Ishikawa (cell line): ENCODE results near the gene ARMC9.
A peak's percentile ranks its signal among the peaks of the same experiment; 100 is the strongest.

ENCODE experiments used
- CEBPB ChIP-seq: IDR thresholded peaks from 2 replicates; pipeline ENCODE4 v1.6.1; 2012
- CREB1 ChIP-seq: IDR thresholded peaks from 2 replicates; pipeline ENCODE4 v1.6.1; 2012; ENCODE audit warnings: low read depth
- EGR1 ChIP-seq: IDR thresholded peaks from 2 replicates; pipeline ENCODE4 v1.6.1; 2012
- EP300 ChIP-seq: IDR thresholded peaks from 2 replicates; pipeline ENCODE4 v1.6.1; 2012; ENCODE audit warnings: borderline replicate concordance
- FOXM1 ChIP-seq: IDR thresholded peaks from 2 replicates; pipeline ENCODE4 v1.6.1; 2012; ENCODE audit warnings: low read depth, borderline replicate concordance
- NFIC ChIP-seq: IDR thresholded peaks from 2 replicates; pipeline ENCODE4 v1.6.1; 2012
- RAD21 ChIP-seq: IDR thresholded peaks from 2 replicates; pipeline ENCODE4 v1.6.1; 2012; ENCODE audit warnings: low read depth
- TAF1 ChIP-seq: IDR thresholded peaks from 2 replicates; pipeline ENCODE4 v1.6.1; 2012; ENCODE audit warnings: low read depth, mild to moderate bottlenecking
- TCF12 ChIP-seq: IDR thresholded peaks from 2 replicates; pipeline ENCODE4 v1.6.1; 2012; ENCODE audit warnings: low read depth
- TEAD4 ChIP-seq: IDR thresholded peaks from 2 replicates; pipeline ENCODE4 v1.6.1; 2012
- YY1 ChIP-seq: IDR thresholded peaks from 2 replicates; pipeline ENCODE4 v1.6.1; 2012; ENCODE audit warnings: low read depth
- ZBTB7A ChIP-seq: IDR thresholded peaks from 2 replicates; pipeline ENCODE4 v1.6.1; 2012; ENCODE audit warnings: low read depth
- TF ChIP-seq, protein P1 (sequence below): IDR thresholded peaks from 2 replicates; pipeline ENCODE4 v1.6.1; 2012
- TF ChIP-seq, protein P2 (sequence below): IDR thresholded peaks from 2 replicates; pipeline ENCODE4 v1.6.1; 2012
- TF ChIP-seq, protein P3 (sequence below): IDR thresholded peaks from 2 replicates; pipeline ENCODE4 v1.6.1; 2012; ENCODE audit warnings: low read depth, mild to moderate bottlenecking

Gene ARMC9

DNA sequence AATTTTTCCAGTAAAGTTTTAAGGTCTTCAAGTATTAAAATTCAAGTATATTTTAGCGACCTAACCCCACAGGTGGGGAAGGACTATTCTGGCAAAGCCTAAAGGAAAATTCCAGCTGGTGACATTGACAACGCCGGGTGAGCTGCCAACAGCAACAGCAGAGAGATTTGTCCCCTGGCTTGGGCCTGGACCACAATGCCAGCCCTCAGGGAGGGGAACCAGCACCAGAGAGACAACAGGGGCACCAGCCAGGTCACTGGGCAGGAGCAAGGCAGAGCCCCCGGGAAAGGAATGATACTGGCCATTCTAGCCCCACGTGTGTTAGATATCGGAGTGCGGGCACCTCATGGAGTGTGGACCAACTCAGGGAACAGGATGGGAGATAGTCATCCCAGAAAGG is 95.7 kb downstream of the ARMC9 start:
- no peak for TF ChIP-seq TEAD4
- TF ChIP-seq, protein P1, sequence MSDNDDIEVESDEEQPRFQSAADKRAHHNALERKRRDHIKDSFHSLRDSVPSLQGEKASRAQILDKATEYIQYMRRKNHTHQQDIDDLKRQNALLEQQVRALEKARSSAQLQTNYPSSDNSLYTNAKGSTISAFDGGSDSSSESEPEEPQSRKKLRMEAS: no peak
- TF ChIP-seq EP300: no peak
- TF ChIP-seq, protein P2, sequence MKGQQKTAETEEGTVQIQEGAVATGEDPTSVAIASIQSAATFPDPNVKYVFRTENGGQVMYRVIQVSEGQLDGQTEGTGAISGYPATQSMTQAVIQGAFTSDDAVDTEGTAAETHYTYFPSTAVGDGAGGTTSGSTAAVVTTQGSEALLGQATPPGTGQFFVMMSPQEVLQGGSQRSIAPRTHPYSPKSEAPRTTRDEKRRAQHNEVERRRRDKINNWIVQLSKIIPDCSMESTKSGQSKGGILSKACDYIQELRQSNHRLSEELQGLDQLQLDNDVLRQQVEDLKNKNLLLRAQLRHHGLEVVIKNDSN: no peak
- no peak for TF ChIP-seq CEBPB
- no peak for TF ChIP-seq CREB1
- TF ChIP-seq ZBTB7A: no peak
- TF ChIP-seq RAD21: no peak
- no peak for TF ChIP-seq NFIC
- TF ChIP-seq, protein P3, sequence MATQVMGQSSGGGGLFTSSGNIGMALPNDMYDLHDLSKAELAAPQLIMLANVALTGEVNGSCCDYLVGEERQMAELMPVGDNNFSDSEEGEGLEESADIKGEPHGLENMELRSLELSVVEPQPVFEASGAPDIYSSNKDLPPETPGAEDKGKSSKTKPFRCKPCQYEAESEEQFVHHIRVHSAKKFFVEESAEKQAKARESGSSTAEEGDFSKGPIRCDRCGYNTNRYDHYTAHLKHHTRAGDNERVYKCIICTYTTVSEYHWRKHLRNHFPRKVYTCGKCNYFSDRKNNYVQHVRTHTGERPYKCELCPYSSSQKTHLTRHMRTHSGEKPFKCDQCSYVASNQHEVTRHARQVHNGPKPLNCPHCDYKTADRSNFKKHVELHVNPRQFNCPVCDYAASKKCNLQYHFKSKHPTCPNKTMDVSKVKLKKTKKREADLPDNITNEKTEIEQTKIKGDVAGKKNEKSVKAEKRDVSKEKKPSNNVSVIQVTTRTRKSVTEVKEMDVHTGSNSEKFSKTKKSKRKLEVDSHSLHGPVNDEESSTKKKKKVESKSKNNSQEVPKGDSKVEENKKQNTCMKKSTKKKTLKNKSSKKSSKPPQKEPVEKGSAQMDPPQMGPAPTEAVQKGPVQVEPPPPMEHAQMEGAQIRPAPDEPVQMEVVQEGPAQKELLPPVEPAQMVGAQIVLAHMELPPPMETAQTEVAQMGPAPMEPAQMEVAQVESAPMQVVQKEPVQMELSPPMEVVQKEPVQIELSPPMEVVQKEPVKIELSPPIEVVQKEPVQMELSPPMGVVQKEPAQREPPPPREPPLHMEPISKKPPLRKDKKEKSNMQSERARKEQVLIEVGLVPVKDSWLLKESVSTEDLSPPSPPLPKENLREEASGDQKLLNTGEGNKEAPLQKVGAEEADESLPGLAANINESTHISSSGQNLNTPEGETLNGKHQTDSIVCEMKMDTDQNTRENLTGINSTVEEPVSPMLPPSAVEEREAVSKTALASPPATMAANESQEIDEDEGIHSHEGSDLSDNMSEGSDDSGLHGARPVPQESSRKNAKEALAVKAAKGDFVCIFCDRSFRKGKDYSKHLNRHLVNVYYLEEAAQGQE: no peak
- no peak for TF ChIP-seq FOXM1
- no peak for TF ChIP-seq YY1

DNA sequence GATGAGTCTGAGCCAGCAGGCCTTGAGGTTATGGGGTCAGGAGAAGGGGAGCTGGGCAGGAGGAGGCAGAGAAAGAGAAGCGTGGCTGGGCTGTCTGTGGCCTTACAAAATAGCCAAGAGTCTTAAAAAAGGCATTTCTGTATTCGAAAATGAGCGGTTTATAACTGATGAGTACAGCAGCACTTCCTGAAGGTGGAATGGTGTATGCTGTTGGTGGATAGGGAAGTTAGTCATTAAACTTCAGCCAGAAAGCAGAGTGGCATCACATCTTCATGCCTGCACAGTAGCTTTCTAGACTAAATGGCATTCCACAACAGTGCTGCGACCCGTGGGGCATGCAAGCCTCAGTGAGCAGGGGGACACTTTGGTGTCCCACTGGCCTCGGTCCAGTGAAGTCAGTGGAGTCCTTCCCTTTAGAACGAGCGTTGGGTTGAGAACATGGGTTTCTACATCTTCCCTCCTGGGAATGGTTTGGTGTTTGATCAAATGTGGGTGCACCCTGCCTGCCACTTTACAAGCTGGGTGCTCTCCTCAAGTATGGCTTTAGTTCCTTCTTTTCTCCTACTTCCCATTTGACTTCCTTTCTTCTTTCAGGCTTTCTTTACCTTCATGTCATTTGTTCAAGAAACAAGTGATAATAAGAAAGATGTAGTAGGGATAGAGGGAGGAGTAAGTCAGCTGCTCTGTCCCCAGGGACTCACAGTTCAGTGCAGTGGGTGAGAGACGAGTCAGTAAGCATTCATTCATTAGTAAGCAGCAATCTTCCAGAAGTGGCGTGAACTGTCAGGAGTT is 96.3 kb downstream of the ARMC9 start:
- no peak for TF ChIP-seq TAF1
- TF ChIP-seq ZBTB7A: no peak
- TF ChIP-seq, protein P2: no peak
- TF ChIP-seq, protein P1: no peak
- no peak for TF ChIP-seq CREB1
- TF ChIP-seq FOXM1: no peak
- no peak for TF ChIP-seq RAD21
- no peak for TF ChIP-seq YY1
- no peak for TF ChIP-seq CEBPB
- no peak for TF ChIP-seq EGR1
- no peak for TF ChIP-seq TCF12

DNA sequence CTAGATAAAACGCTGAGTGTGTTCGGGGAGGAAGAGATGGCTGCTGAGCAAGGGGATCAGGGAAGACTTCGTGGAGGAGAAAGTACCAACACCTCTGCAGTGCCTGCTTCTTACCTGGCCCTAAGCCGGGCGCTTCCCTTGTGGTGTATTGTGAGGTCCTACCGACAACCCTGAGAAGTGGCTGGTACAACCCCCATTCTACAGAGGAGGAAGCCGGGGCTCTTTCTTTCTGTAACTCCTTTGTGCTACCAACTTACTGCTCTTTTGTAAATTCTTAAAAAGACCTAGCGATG is 96.9 kb downstream of the ARMC9 start:
- TF ChIP-seq CREB1 (no peak), TCF12 (no peak), NFIC (no peak), TAF1 (no peak), EGR1 (no peak), TEAD4 (no peak), CEBPB (no peak), EP300 (no peak)

DNA sequence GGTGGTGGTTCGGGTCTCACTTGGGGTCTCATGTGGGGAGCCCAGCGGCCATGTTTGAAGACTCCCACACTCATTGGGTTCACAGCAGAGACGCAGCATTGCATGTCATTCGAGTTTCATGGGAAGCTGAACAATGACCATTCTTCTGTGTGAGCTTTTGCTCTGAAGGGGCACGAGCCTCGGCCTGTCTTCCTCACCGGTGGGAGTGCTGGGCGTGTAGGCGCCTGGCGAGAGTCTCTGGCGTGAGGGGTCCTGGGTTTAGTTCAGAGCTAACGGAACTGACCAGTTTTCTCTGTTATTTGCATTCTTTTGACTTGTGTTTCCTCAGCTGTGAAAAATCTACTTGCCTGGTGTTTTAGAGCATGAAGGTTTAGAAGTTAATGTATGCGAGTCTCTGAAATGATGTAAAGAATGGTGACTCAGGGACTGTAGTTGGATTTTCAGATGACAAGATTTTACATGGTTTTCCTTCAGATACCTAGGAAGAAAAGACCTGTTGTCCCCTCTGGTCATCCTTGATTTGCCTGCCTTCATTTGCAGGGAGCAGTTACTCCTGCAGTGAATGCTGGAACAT is 98.1 kb downstream of the ARMC9 start:
- TF ChIP-seq NFIC (no peak), FOXM1 (no peak), RAD21 (no peak), TEAD4 (no peak), CREB1 (no peak), TAF1 (no peak), YY1 (no peak), ZBTB7A (no peak), EP300 (no peak), EGR1 (no peak), CEBPB (no peak), TCF12 (no peak)
- TF ChIP-seq, protein P1: no peak
- TF ChIP-seq, protein P3: no peak
- TF ChIP-seq, protein P2: no peak

DNA sequence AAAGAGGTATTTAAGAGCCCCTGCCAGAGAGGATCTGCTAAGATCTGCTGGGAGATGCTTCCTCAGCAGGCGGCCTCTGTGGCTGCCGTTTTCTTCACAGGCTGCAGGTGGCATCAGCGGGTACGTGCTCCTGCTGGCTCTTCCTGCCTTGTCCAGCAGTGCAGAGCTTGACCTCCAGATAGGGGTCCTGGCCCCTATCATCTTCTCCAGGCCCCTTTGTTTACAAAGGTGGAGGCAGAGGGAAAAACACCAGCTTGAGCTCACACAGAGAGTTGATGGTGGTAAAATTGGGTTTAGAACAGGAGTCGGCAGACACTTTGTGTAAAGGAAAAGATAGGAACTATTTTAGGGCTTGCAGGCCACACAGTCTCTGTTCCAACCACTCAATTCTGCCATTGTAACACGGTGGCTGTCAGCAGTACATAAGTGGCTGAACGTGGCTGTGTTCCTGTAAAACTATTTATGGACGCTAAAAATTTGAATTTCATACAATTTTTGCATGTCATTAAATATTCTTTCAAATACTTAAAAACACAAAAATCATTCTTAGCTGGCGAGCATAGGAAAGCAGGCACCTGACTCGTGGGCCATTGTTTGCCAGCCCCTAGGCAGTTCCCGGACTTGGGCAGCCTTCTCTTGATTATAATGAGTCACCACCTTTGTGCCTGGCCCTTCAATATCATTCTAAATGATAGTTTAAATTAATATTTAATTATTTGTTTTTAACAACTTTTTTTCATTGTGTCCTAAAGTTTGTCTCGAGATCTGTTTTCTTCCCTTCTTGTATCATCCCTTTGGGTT is 98.9 kb downstream of the ARMC9 start:
- TF ChIP-seq RAD21 (peak; percentile 73), ZBTB7A (no peak)
